GM18508 (cell line): ENCODE data around the gene S100A12.

Source experiments
- ATAC-seq: cut with Tn5 transposase; IDR thresholded peaks from one replicate; pipeline ENCODE4 v1.9.1; 2021; ENCODE audit warnings: moderate number of reproducible peaks; ENCODE audit not compliant: insufficient read depth, unreplicated experiment

Gene S100A12

GRCh38 chr1:153370146-153370545, 5.3 kb downstream of the S100A12 start:
- ATAC-seq, result no peak

DNA sequence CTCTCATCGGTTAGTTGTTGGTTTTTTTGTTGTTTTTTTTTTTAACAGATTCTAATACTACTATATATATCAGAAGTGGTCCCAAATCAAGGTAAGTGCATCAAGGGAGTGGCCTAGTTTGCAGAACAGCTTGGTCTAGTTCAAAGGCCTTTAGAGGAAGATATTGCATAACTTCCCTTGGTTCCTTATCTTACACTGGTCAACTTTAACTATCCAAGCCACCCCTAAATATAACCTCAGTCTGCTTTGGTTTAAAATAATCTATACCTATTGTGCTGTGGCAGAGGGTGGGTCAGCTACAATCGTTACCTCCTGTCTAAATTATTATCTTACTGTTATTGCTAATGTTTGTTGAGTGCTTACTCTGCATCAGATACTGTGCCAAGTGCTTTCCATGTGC, 6.9 kb downstream of the S100A12 start:
- no peak for ATAC-seq

- ATAC-seq, result no peak
Measured at GRCh38 chr1:153367090-153367489, 8.3 kb downstream of the S100A12 start.

GRCh38 chr1:153366261-153366660, 9.2 kb downstream of the S100A12 start:
- no peak for ATAC-seq

- no peak for ATAC-seq
Measured at GRCh38 chr1:153365696-153366095, 9.7 kb downstream of the S100A12 start.

GRCh38 chr1:153364766-153365666, 10.4 kb downstream of the S100A12 start:
- no peak for ATAC-seq

- ATAC-seq, result no peak
Measured at GRCh38 chr1:153364156-153364555, 11.3 kb downstream of the S100A12 start.

DNA sequence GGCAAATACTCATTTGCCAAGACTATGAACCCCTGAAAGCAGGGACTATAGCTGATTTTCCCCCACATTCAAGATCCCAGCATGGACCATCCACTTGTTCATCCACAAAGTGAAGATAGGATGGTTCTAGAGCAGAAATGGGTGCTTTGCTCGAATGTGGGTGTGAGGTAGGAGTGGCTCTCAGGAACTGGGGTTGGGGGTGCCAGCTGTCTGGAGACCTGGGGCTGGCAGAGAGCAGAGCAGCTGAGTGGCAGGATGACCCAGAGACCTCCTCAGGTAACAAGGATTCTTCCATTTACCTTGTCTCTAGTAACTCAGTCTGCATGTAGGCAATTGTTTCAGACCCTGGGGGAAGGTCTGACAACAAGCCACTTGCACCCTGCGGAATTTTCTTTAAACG, 11.8 kb downstream of the S100A12 start:
- ATAC-seq, result no peak

GRCh38 chr1:153362187-153362775, 13.1 kb downstream of the S100A12 start:
- no peak for ATAC-seq

DNA sequence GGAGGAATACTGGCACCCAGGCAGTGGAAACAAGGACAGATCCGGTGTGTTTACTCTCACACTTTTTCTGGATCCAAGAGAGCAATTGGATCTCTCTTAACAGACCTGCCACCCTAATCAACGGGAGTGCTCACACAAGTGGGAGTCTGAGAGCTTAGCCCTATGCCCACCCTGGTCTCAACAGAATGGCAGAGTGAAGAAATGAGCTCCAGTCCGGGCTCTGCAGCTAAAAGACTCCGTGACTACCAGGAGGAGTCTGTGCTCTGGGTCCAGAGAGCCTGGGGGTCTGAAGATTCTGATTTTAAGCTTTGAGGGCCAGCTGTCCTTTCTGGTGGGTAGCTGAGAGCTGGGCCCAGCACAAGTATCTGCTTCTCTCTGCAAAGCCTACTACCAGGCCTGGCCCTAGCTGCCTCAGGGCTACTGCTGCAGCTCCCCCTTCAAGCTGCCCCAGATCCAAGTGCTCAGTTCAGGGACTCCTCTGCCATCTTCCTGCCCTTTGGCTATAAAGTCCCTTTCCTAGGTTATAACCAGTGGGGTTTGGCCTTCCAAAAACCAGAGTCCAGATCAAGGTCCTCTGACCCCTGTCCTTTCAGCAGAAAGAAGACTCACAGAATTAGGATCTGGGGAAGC, 13.8 kb downstream of the S100A12 start:
- ATAC-seq, result no peak

- ATAC-seq, result no peak
Measured at GRCh38 chr1:153360592-153361479, 14.6 kb downstream of the S100A12 start.

GRCh38 chr1:153360190-153360589, 15.2 kb downstream of the S100A12 start:
- no peak for ATAC-seq

- ATAC-seq, result no peak
Measured at GRCh38 chr1:153359241-153359640, 16.2 kb downstream of the S100A12 start.

DNA sequence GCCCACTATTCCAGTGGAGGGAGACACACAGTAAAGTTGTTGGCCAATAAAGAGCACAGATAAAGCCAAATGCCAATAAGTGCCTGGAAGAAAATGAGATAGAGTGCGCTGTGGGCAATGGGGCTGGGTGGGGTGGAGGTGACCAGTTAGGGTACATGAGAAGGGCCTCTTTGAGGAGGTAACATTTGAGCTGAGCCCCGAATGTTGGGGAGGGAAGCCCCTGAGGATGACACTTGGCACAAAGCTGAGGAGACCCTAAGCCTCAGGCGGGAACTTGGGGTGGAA, 16.8 kb downstream of the S100A12 start:
- ATAC-seq, result no peak

- ATAC-seq, result no peak
Measured at GRCh38 chr1:153357853-153358690, 17.3 kb downstream of the S100A12 start, which contains the start of gene S100A9. S100A9 (plus strand) TSS chr1:153357854; CDS start chr1:153358284, 430 bp downstream.

DNA sequence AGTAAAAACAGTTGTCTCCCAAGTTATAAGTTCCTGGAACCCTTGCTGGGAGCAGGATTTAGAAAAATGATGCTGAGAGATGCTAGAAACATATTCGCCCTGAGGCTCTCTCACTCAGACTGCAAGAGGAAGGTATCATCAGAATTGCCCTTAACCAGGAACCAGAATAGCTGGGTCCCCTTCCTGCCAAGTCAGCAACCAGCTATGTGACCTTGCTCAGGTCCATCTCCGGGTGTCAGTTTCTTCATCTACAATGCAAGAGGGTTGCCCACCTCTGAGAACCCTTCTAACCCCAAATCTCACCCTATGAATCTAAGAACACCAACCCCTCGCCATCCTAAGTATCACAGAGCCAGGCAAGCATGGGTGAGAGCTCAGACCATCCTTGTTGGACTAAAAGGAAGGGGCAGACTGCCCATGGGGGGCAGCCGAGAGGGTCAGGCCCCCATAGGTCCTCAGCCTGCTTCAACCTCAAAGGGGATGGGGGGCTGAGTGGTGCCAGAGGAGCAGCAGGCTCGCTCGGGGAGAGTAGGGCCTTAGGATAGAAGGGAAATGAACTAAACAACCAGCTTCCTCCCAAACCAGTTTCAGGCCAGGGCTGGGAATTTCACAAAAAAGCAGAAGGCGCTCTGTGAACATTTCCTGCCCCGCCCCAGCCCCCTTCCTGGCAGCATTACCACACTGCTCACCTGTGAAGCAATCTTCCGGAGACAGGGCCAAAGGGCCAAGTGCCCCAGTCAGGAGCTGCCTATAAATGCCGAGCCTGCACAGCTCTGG, 18.2 kb downstream of the S100A12 start:
- no peak for ATAC-seq

- ATAC-seq, result no peak
Measured at GRCh38 chr1:153356392-153357075, 18.9 kb downstream of the S100A12 start.

- no peak for ATAC-seq
Measured at GRCh38 chr1:153355445-153356071, 19.9 kb downstream of the S100A12 start.
